ENCODE results near the gene RFX1. TPM values are rescaled to one million over a fixed set of nuclear protein-coding genes. Genes with fewer than 3 reads are reported as not detected.
A peak's percentile ranks its signal among the peaks of the same experiment; 100 is the strongest.
"Not testable (repeated sequence)": the region's sequence is repeated elsewhere in the genome, so short reads cannot be mapped to it uniquely, and the experiment has no call there.

The RFX1 gene
- total and polyA plus RNA-seq, 9 of the 15 experiments (the other 6 are each of a cell fraction or from before 2014, with no cell fraction given) = 0.14 to 19.3 (median 1.2) TPM

DNA sequence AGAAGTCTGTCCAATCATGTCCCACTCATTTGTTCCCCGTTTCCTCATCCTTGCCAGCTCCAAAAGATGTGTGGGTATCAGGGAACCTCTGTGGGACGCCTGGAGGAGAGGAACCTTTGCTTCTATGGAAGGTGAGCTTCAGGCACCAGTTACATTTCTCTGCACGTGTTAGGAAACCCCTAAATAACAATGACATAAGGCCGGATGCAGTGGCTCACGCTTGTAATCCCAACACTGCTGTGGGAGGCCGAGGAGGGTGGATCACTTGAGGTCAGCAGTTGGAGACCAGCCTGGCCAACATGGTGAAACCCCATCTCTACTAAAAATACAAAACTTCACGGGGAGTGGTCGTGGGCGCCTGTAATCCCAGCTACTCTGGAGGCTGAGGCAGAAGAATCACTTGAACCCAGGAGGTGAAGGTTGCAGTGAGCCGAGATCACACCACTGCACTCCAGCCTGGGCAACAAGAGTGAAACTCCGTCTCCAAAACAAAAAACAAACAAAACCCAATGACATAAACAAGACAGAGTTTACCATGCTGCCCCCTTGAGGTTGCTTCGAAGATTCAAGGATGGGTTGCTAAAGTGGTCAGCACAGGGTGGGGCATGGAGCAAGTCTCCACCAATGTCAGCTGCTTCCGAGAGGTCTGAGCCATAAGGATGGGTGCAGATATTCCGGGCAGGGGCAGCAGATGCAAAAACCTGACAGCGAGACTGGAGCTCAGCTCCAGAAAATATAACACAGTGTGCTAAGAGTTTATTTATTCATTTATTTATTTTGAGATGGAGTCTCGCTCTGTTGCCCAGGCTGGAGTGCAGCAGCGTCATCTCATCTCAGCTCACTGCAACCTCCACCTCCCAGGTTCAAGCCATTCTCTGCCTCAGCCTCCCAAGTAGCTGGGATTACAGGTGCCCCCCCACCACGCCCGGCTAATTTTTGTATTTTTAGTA, 36.8 kb upstream of the RFX1 start (continued):
- TF ChIP-seq ZBTB40 (IDR thresholded peaks at IDR 0.05) = peak; percentile 32; the same call in 1 of the 2 replicates
- not testable (repeated sequence) for TF ChIP-seq ZBTB40 (CRISPR knock-in tag; IDR thresholded peaks at IDR 0.05)
- peak; percentile 50 for TF ChIP-seq EP400 (IDR thresholded peaks at IDR 0.05)
- TF ChIP-seq RAD21 (CRISPR knock-in tag; conservative IDR thresholded peaks at IDR 0.05 in 1 of 2, IDR thresholded peaks at IDR 0.05 in 1 of 2) = peak; percentile 50 to 68
- TF ChIP-seq MLLT1 (IDR thresholded peaks at IDR 0.05) = 0 out of 4 replicates have a peak, but pooled peaks of 1 of the 2 experiments have one; percentile 14
